A549 (cell line): ENCODE data around the gene LMO1. TPM values are rescaled to one million over a fixed set of nuclear protein-coding genes. Genes with fewer than 3 reads are reported as not detected.

Source experiments
- ATAC-seq, 2 experiments: fragments of 200-7000 bp in 1 of 2; fragments of >200 bp in 1 of 2; cut with Nextera tagmentation in 1 of 2; cut with Tn5 transposase in 1 of 2; 3 replicates each; pipeline versions ENCODE4 v1.8.0 to v1.9.1; 2018 to 2020; ENCODE audit warnings: mild to moderate bottlenecking in 1 of 2, moderate library complexity in 1 of 2
- CTCF ChIA-PET: fragments of 300-600 bp; sonication (Branson Sonifier 250); formaldehyde crosslinking; extraction: SDS; loops from one replicate; lab custom pipeline; 2021; ENCODE audit warnings: antibody characterized with exemption, inconsistent platforms; lab: Yijun Ruan, JAX
- POLR2A ChIA-PET: fragments of 350-600 bp; formaldehyde crosslinking; extraction: SDS; loops from one replicate; lab custom pipeline; 2021; ENCODE audit warnings: antibody characterized with exemption, inconsistent platforms; lab: Yijun Ruan, JAX
- DNase-seq, 2 experiments: peaks; one replicate each; pipeline versions ENCODE4 v3.0.0 to v3.0.0-alpha.2; 2011 to 2016; ENCODE audit warnings: low read depth in 1 of 2, low spot score in 1 of 2
- FAIRE-seq: peaks from 2 replicates; lab custom pipeline; 2011; peaks lifted over from hg19 to GRCh38; lab: Jason Lieb, UNC
- H3K27ac ChIP-seq, 2 experiments: fragments of >200 bp; sonication (Bioruptor Twin); formaldehyde crosslinking; 3 replicates each; pipeline ENCODE4 v1.5.1; 2016 to 2017
- H3K4me1 ChIP-seq: fragments of >200 bp; sonication (Bioruptor Twin); formaldehyde crosslinking; 3 replicates; pipeline ENCODE4 v1.6.1; 2016
- H3K4me2 ChIP-seq: fragments of >200 bp; sonication (Bioruptor Twin); formaldehyde crosslinking; 3 replicates; pipeline ENCODE4 v1.6.1; 2016
- H3K4me3 ChIP-seq: fragments of >200 bp; sonication (Bioruptor Twin); formaldehyde crosslinking; 3 replicates; pipeline ENCODE4 v1.5.1; 2016
- H3K9me3 ChIP-seq: fragments of >200 bp; sonication (Bioruptor Twin); formaldehyde crosslinking; 3 replicates; pipeline ENCODE4 v1.6.1; 2016
- CEBPB ChIP-seq, 2 experiments: fragments of >200 bp in 1 of 2; sonication (Bioruptor Twin) in 1 of 2; formaldehyde crosslinking in 1 of 2; IDR thresholded peaks; 2 replicates each; pipeline ENCODE4 v1.6.1; 2012 to 2016
- CHD2 ChIP-seq: fragments of 150-350 bp; IDR thresholded peaks from 2 replicates; pipeline ENCODE4 v1.6.1; 2014; ENCODE audit warnings: low read length; ENCODE audit not compliant: partially characterized antibody
- CHD4 ChIP-seq: fragments of 200-600 bp; sonication (generic); IDR thresholded peaks from 2 replicates; pipeline ENCODE4 v1.6.1; 2016; ENCODE audit warnings: antibody characterized with exemption, mild to moderate bottlenecking, borderline replicate concordance
- EHMT2 ChIP-seq: fragments of 200-600 bp; sonication (generic); IDR thresholded peaks from 2 replicates; pipeline ENCODE4 v1.6.1; 2016; ENCODE audit warnings: antibody characterized with exemption, low read depth, mild to moderate bottlenecking, moderate library complexity
- EP300 ChIP-seq, 2 experiments: fragments of >200 bp; sonication (Bioruptor Twin); formaldehyde crosslinking; IDR thresholded peaks; 2 replicates in 1 of 2; 3 replicates in 1 of 2; pipeline ENCODE4 v1.6.1; 2016 to 2017
- HOXB5 ChIP-seq: fragments of 250-450 bp; sonication (Bioruptor Pico); IDR thresholded peaks from 2 replicates; pipeline ENCODE4 v1.5.0; 2020; ENCODE audit warnings: mild to moderate bottlenecking, moderate library complexity
- JUN ChIP-seq, 2 experiments: fragments of >200 bp; sonication (Bioruptor Twin); formaldehyde crosslinking; IDR thresholded peaks; 2 replicates in 1 of 2; 3 replicates in 1 of 2; pipeline ENCODE4 v1.6.1; 2016 to 2017
- JUNB ChIP-seq: fragments of >200 bp; sonication (Bioruptor Twin); formaldehyde crosslinking; IDR thresholded peaks from 2 replicates; pipeline ENCODE4 v1.6.1; 2016
- KDM1A ChIP-seq: fragments of 200-600 bp; sonication (generic); IDR thresholded peaks from 2 replicates; pipeline ENCODE4 v1.6.1; 2016; ENCODE audit warnings: low read depth, mild to moderate bottlenecking
- KDM5A ChIP-seq: fragments of 200-600 bp; sonication (generic); IDR thresholded peaks from 2 replicates; pipeline ENCODE4 v1.6.1; 2016; ENCODE audit warnings: antibody characterized with exemption, mild to moderate bottlenecking
- MAZ ChIP-seq: fragments of 150-350 bp; IDR thresholded peaks from 2 replicates; pipeline ENCODE4 v1.6.1; 2014; ENCODE audit warnings: antibody characterized with exemption, low read depth, low read length, borderline replicate concordance
- NFE2L2 ChIP-seq: fragments of 150-350 bp; conservative IDR thresholded peaks from 2 replicates; pipeline ENCODE4 v1.6.1; 2014; ENCODE audit warnings: low read length
- PHF8 ChIP-seq: fragments of 200-600 bp; sonication (generic); IDR thresholded peaks from 2 replicates; pipeline ENCODE4 v1.6.1; 2016; ENCODE audit warnings: low read depth, mild to moderate bottlenecking, antibody characterized with exemption, moderate library complexity, borderline replicate concordance
- POLR2AphosphoS2 ChIP-seq: conservative IDR thresholded peaks from 2 replicates; pipeline ENCODE4 v1.6.1; 2012; ENCODE audit warnings: low read length, improper control_type of control experiment, inconsistent platforms
- RCOR1 ChIP-seq: fragments of 150-350 bp; IDR thresholded peaks from 2 replicates; pipeline ENCODE4 v1.6.1; 2014; ENCODE audit warnings: antibody characterized with exemption, low read length, low read depth
- SREBF2 ChIP-seq: fragments of 450-650 bp; IDR thresholded peaks from 2 replicates; pipeline ENCODE4 v1.6.1; 2014; ENCODE audit warnings: mild to moderate bottlenecking, moderate library complexity
- TP53 ChIP-seq: fragments of 250-450 bp; sonication (Bioruptor Pico); IDR thresholded peaks from 2 replicates; pipeline ENCODE4 v1.5.0; 2021; ENCODE audit warnings: mild to moderate bottlenecking, moderate library complexity
- ZNF302 ChIP-seq: fragments of 250-450 bp; sonication (Bioruptor Pico); IDR thresholded peaks from 2 replicates; pipeline ENCODE4 v1.9.0; 2021; ENCODE audit warnings: inconsistent platforms, mild to moderate bottlenecking, moderate library complexity
- WGBS: methylation state at CpG from one replicate; pipeline ENCODE4 v1.1.6; 2017; ENCODE audit errors: missing lambda C conversion rate; 5-methylcytosine and 5-hydroxymethylcytosine counted together
- polyA plus RNA-seq, 4 experiments: library from polyadenylated mRNA; depleted of rRNA in 3 of 4; stranded (reverse); fragments of >200 nt; fragmentation: RNase III in 1 of 4; extraction: RNeasy Plus Mini Kit Qiagen cat#74134 plus additional on column Dnase treatment in 1 of 4; gene quantifications; 2 replicates in 3 of 4; 3 replicates in 1 of 4; pipeline ENCODE4 v1.2.3, GENCODE V29; 2011 to 2017
- TF ChIP-seq, protein P1 (sequence below): IDR thresholded peaks from 2 replicates; pipeline ENCODE4 v1.6.1; 2012; ENCODE audit warnings: low read depth, borderline replicate concordance
- TF ChIP-seq, protein P2 (sequence below): fragments of 450-650 bp; IDR thresholded peaks from 2 replicates; pipeline ENCODE4 v1.6.1; 2014; ENCODE audit warnings: antibody characterized with exemption
- TF ChIP-seq, protein P3 (sequence below): fragments of 250-450 bp; sonication (Bioruptor Pico); IDR thresholded peaks from 2 replicates; pipeline ENCODE4 v1.5.0; 2020; ENCODE audit warnings: low read depth, mild to moderate bottlenecking, moderate library complexity
- TF ChIP-seq, protein P4 (sequence below): fragments of 150-350 bp; IDR thresholded peaks from 2 replicates; pipeline ENCODE4 v1.6.1; 2014; ENCODE audit warnings: low read depth, mild to moderate bottlenecking, low read length
- TF ChIP-seq, protein P5 (sequence below): IDR thresholded peaks from 2 replicates; pipeline ENCODE4 v1.6.1; 2012
- TF ChIP-seq, protein P6 (sequence below): fragments of 200-600 bp; sonication (generic); IDR thresholded peaks from 2 replicates; pipeline ENCODE4 v1.6.1; 2016; ENCODE audit warnings: antibody characterized with exemption, mild to moderate bottlenecking, moderate library complexity

LMO1 gene
- polyA plus RNA-seq, 2 of the 4 experiments (the other 2 are of a cell fraction), result 0.18 to 2.7 TPM

DNA sequence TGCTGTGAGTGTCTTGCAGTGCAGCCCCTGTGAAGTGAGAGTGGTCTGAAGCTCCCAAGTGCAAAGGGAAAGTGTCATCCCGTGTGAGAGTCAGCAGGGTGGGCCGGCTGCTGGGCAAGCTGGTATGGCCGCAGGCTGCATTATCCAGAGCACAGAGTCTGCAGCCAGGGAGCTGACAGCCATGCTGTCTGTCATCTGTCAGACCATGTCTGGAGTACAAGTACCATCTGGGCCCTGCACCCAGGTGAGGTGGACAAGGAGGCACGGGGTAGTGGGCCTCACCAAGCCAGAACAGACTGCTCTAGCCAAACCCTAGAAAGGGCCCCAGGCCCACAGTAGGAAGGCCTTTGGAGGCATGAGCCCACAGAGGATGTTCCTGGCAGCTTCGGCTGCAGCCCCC lies 20.2 kb downstream of the LMO1 start:
- no peaks in the 10 kb centered on the region for H3K9me3 ChIP-seq
- CTCF ChIA-PET, result interaction anchor here (0.7 to 17.7 kb wide), 7 partner anchors 9 to 24 kb away, joined by 3 to 184 read pairs (median 3); partner anchors contain the start of gene LMO1
- H3K27ac ChIP-seq, result no peak overlapping the region
- FAIRE-seq (no peak), DNase-seq (no peak), ATAC-seq (no peak)
- WGBS, result 66% methylated on average over 4 of the region's 5 CpGs
- no peaks in the 10 kb centered on the region for H3K4me1 ChIP-seq
- no peak overlapping the region for H3K4me3 ChIP-seq
- POLR2A ChIA-PET, result no interaction called here
- H3K4me2 ChIP-seq, result no peak overlapping the region
- no peak for TF ChIP-seq POLR2AphosphoS2
- TF ChIP-seq, protein P1, sequence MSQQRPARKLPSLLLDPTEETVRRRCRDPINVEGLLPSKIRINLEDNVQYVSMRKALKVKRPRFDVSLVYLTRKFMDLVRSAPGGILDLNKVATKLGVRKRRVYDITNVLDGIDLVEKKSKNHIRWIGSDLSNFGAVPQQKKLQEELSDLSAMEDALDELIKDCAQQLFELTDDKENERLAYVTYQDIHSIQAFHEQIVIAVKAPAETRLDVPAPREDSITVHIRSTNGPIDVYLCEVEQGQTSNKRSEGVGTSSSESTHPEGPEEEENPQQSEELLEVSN, result no peak
- TF ChIP-seq EHMT2, result no peak
- no peak for TF ChIP-seq JUNB

DNA sequence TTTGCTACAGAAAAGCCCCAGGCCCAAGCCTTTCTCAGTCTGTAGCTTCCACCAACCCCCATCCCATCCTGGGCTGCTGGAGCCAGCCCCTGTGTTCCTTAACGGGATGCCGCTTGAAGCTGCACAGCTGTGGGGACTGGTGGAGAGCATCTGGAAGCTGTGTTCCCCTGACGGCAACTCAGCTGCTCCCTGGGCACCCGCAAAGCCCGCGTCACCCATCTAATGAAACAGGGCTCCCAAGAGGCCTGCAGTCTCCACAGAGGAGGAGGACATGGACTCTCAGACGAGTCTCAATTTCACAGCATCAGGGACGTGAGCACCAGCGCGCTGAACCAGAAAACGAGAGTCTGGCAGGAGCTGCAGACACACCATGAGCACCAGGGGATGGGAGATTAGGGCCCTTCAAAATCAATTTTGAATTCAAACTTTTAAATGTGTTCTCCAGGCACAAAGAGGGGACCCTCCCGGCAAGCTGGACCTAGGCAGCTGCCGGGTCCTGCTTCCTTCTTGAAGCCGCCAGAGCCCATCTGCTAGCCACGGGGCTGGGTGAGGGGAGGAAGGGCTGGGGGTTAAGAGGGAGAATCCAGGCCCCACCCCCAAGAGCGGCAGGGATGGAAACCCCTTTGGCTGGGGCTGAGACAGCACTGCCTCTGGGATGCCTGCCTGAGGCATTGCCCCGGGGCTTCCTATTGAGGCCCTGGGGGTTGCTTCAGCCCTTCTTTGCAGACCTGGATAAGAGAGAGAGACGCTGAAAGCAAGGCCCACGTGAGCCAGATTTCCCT lies 21.0 kb downstream of the LMO1 start:
- TF ChIP-seq, protein P2, sequence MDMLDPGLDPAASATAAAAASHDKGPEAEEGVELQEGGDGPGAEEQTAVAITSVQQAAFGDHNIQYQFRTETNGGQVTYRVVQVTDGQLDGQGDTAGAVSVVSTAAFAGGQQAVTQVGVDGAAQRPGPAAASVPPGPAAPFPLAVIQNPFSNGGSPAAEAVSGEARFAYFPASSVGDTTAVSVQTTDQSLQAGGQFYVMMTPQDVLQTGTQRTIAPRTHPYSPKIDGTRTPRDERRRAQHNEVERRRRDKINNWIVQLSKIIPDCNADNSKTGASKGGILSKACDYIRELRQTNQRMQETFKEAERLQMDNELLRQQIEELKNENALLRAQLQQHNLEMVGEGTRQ, result no peak
- TF ChIP-seq PHF8 (no peak), CEBPB (IDR thresholded peaks at IDR 0.05) (no peak), CHD4 (no peak), EHMT2 (no peak), EP300 (IDR thresholded peaks at IDR 0.05) (no peak), JUN (IDR thresholded peaks at IDR 0.05) (no peak), NFE2L2 (no peak), KDM5A (no peak), CHD2 (no peak), TP53 (CRISPR knock-in tag) (no peak), SREBF2 (no peak)
- TF ChIP-seq, protein P3, sequence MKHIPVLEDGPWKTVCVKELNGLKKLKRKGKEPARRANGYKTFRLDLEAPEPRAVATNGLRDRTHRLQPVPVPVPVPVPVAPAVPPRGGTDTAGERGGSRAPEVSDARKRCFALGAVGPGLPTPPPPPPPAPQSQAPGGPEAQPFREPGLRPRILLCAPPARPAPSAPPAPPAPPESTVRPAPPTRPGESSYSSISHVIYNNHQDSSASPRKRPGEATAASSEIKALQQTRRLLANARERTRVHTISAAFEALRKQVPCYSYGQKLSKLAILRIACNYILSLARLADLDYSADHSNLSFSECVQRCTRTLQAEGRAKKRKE (CRISPR knock-in tag), result no peak
- TF ChIP-seq, protein P4, sequence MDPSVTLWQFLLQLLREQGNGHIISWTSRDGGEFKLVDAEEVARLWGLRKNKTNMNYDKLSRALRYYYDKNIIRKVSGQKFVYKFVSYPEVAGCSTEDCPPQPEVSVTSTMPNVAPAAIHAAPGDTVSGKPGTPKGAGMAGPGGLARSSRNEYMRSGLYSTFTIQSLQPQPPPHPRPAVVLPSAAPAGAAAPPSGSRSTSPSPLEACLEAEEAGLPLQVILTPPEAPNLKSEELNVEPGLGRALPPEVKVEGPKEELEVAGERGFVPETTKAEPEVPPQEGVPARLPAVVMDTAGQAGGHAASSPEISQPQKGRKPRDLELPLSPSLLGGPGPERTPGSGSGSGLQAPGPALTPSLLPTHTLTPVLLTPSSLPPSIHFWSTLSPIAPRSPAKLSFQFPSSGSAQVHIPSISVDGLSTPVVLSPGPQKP, result no peak
- TF ChIP-seq, protein P5, sequence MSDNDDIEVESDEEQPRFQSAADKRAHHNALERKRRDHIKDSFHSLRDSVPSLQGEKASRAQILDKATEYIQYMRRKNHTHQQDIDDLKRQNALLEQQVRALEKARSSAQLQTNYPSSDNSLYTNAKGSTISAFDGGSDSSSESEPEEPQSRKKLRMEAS, result no peak
- DNase-seq, result no peak
- H3K9me3 ChIP-seq, result no peaks in the 10 kb centered on the region
- POLR2A ChIA-PET, result no interaction called here
- no peaks in the 10 kb centered on the region for H3K4me1 ChIP-seq
- H3K4me3 ChIP-seq, result no peak overlapping the region
- H3K4me2 ChIP-seq, result no peak overlapping the region
- CTCF ChIA-PET, result interaction anchor here (0.6 to 17.7 kb wide), 12 partner anchors 8 to 324 kb away, joined by 3 to 184 read pairs (median 4); partner anchors contain the start of gene LMO1
- 65% methylated on average over 18 of the region's 19 CpGs for WGBS
- FAIRE-seq, result no peak
- H3K27ac ChIP-seq, result no peak overlapping the region
- ATAC-seq, result no peak

DNA sequence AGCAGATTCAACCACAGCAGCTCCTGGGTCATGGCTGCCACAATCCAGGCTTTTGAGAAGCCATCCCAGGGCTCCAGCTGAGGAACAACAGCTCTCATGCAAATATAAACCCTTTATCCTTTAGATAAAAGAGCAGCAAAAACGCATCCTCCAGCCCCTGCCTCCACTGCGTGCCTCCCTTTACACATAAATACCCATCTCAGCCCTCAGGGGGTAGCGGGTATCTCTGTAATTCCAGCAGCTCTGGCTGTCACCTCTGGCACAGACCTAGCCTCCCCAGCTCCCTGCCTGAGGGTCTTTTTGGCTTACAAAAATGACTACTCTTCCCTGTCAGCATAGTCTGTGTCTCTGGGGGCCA lies 21.6 kb downstream of the LMO1 start:
- DNase-seq, result no peak
- CTCF ChIA-PET, result interaction anchor here (0.6 to 17.7 kb wide), 9 partner anchors 8 to 324 kb away, joined by 3 to 184 read pairs (median 4); partner anchors contain the start of gene LMO1
- H3K9me3 ChIP-seq, result no peaks in the 10 kb centered on the region
- no peak overlapping the region for H3K4me3 ChIP-seq
- H3K4me1 ChIP-seq, result no peaks in the 10 kb centered on the region
- no peak for ATAC-seq
- WGBS, result 44% methylated on average over 3 of the region's 3 CpGs
- H3K4me2 ChIP-seq, result no peak overlapping the region
- POLR2A ChIA-PET, result no interaction called here
- FAIRE-seq, result no peak
- no peak overlapping the region for H3K27ac ChIP-seq
- TF ChIP-seq, protein P4, result no peak
- TF ChIP-seq KDM1A (no peak), MAZ (no peak), ZNF302 (CRISPR knock-in tag) (no peak), HOXB5 (no peak), RCOR1 (no peak)
- TF ChIP-seq, protein P6, sequence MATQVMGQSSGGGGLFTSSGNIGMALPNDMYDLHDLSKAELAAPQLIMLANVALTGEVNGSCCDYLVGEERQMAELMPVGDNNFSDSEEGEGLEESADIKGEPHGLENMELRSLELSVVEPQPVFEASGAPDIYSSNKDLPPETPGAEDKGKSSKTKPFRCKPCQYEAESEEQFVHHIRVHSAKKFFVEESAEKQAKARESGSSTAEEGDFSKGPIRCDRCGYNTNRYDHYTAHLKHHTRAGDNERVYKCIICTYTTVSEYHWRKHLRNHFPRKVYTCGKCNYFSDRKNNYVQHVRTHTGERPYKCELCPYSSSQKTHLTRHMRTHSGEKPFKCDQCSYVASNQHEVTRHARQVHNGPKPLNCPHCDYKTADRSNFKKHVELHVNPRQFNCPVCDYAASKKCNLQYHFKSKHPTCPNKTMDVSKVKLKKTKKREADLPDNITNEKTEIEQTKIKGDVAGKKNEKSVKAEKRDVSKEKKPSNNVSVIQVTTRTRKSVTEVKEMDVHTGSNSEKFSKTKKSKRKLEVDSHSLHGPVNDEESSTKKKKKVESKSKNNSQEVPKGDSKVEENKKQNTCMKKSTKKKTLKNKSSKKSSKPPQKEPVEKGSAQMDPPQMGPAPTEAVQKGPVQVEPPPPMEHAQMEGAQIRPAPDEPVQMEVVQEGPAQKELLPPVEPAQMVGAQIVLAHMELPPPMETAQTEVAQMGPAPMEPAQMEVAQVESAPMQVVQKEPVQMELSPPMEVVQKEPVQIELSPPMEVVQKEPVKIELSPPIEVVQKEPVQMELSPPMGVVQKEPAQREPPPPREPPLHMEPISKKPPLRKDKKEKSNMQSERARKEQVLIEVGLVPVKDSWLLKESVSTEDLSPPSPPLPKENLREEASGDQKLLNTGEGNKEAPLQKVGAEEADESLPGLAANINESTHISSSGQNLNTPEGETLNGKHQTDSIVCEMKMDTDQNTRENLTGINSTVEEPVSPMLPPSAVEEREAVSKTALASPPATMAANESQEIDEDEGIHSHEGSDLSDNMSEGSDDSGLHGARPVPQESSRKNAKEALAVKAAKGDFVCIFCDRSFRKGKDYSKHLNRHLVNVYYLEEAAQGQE, result no peak
